SK-N-SH (cell line): ENCODE measurements around the gene C4orf50. TPM values are rescaled to one million over a fixed set of nuclear protein-coding genes. Genes with fewer than 3 reads are reported as not detected.

Experiments used
- CTCF ChIA-PET: fragments of 300-600, 350-600 bp; formaldehyde crosslinking; extraction: SDS; loops from one replicate; lab custom pipeline; 2021; lab: Yijun Ruan, JAX
- POLR2A ChIA-PET: fragments of 350-600 bp; sonication (Branson Sonifier 250); formaldehyde crosslinking; extraction: SDS; loops from one replicate; lab custom pipeline; 2020; ENCODE audit warnings: antibody characterized with exemption, inconsistent platforms; lab: Yijun Ruan, JAX
- DNase-seq: peaks from one replicate; pipeline ENCODE4 v3.0.0; 2012
- H2AFZ ChIP-seq: fragments of 200-600 bp; sonication (generic); 2 replicates; pipeline ENCODE4 v1.8.1; 2016; ENCODE audit warnings: antibody characterized with exemption, mild to moderate bottlenecking, low read depth
- H3F3A ChIP-seq: fragments of 200-600 bp; sonication (generic); replicated peaks from 2 replicates; pipeline ENCODE3; 2016; ENCODE audit warnings: antibody characterized with exemption, mild to moderate bottlenecking; ENCODE audit not compliant: insufficient read depth
- H3K27ac ChIP-seq, 2 experiments: fragments of 200-500 bp in 1 of 2; fragments of 200-600 bp in 1 of 2; sonication (Bioruptor generic) in 1 of 2; sonication (generic), shearing (Covaris generic) in 1 of 2; 2 replicates each; pipeline versions ENCODE4 v1.5.1 to v1.6.1; 2014 to 2016; ENCODE audit warnings: low read depth in 2 of 2, inconsistent platforms in 1 of 2, low read length in 1 of 2, mild to moderate bottlenecking in 1 of 2, mixed read lengths in 1 of 2
- H3K27me3 ChIP-seq: fragments of 200-600 bp; sonication (generic), shearing (Covaris generic); 2 replicates; pipeline ENCODE4 v1.6.1; 2016; ENCODE audit warnings: mixed run types; ENCODE audit not compliant: insufficient read depth
- H3K36me3 ChIP-seq, 2 experiments: fragments of 200-500 bp in 1 of 2; fragments of 200-600 bp in 1 of 2; sonication (Bioruptor generic) in 1 of 2; sonication (generic) in 1 of 2; replicated peaks in 1 of 2; 2 replicates each; pipeline versions ENCODE3 to v1.5.1; 2014 to 2016; ENCODE audit warnings: low read length in 1 of 2, mild to moderate bottlenecking in 1 of 2; ENCODE audit not compliant: insufficient read depth in 2 of 2, control insufficient read depth in 1 of 2
- H3K4me1 ChIP-seq, 2 experiments: fragments of 200-500 bp in 1 of 2; fragments of 200-600 bp in 1 of 2; sonication (Bioruptor generic) in 1 of 2; sonication (generic), shearing (Covaris generic) in 1 of 2; 2 replicates each; pipeline versions ENCODE4 v1.5.1 to v1.6.1; 2014 to 2016; ENCODE audit warnings: low read depth in 1 of 2, low read length in 1 of 2, mixed run types in 1 of 2; ENCODE audit not compliant: insufficient read depth in 2 of 2, control insufficient read depth in 1 of 2
- H3K4me2 ChIP-seq: fragments of 200-600 bp; sonication (generic), shearing (Covaris generic); 2 replicates; pipeline ENCODE4 v1.6.1; 2017; ENCODE audit warnings: mixed run types
- H3K4me3 ChIP-seq, 2 experiments: fragments of 200-500 bp in 1 of 2; fragments of 200-600 bp in 1 of 2; sonication (Bioruptor generic) in 1 of 2; sonication (generic), shearing (Covaris generic) in 1 of 2; 2 replicates each; pipeline versions ENCODE4 v1.5.1 to v1.8.1; 2014 to 2016; ENCODE audit warnings: low read depth in 2 of 2, inconsistent platforms in 1 of 2, low read length in 1 of 2, mild to moderate bottlenecking in 1 of 2, mixed read lengths in 1 of 2, moderate library complexity in 1 of 2
- H3K79me2 ChIP-seq: fragments of 200-600 bp; sonication (generic); 2 replicates; pipeline ENCODE4 v1.8.1; 2017; ENCODE audit warnings: mild to moderate bottlenecking; ENCODE audit not compliant: insufficient read depth
- H3K9ac ChIP-seq: fragments of 200-600 bp; sonication (generic); 2 replicates; pipeline ENCODE4 v1.6.1; 2017; ENCODE audit warnings: mixed run types
- H3K9me2 ChIP-seq: fragments of 200-600 bp; sonication (generic); 2 replicates; pipeline ENCODE4 v1.6.1; 2017; ENCODE audit warnings: mixed run types
- H3K9me3 ChIP-seq: fragments of 200-600 bp; sonication (generic); 2 replicates; pipeline ENCODE4 v1.6.1; 2017; ENCODE audit warnings: mixed run types, mild to moderate bottlenecking, moderate library complexity
- H4K20me1 ChIP-seq: fragments of 200-600 bp; sonication (generic); 2 replicates; pipeline ENCODE4 v1.6.1; 2017; ENCODE audit warnings: mild to moderate bottlenecking, mixed run types; ENCODE audit not compliant: insufficient read depth
- CTCF ChIP-seq: fragments of 200-600 bp; sonication (generic); IDR thresholded peaks from 2 replicates; pipeline ENCODE4 v1.6.1; 2017; ENCODE audit warnings: antibody characterized with exemption, mild to moderate bottlenecking, moderate library complexity
- ELF1 ChIP-seq: IDR thresholded peaks from 2 replicates; pipeline ENCODE4 v1.4.0; 2012
- EP300 ChIP-seq, 2 experiments: IDR thresholded peaks; 2 replicates each; pipeline versions ENCODE4 v1.4.0 to v1.6.1; 2012; ENCODE audit warnings: borderline replicate concordance in 1 of 2, low read depth in 1 of 2, low read length in 1 of 2
- EZH2phosphoT487 ChIP-seq: fragments of 200-600 bp; sonication (generic); IDR thresholded peaks from 2 replicates; pipeline ENCODE4 v1.6.1; 2017; ENCODE audit warnings: low read depth, mixed run types, mild to moderate bottlenecking, antibody characterized with exemption, moderate library complexity, borderline replicate concordance
- FOXJ3 ChIP-seq: sonication (generic); formaldehyde crosslinking; IDR thresholded peaks from 2 replicates; pipeline ENCODE4 v1.5.1; 2020; ENCODE audit warnings: mild to moderate bottlenecking, missing genetic modification reagents
- FOXM1 ChIP-seq: IDR thresholded peaks from 2 replicates; pipeline ENCODE4 v1.4.0; 2012; ENCODE audit warnings: low read depth, mild to moderate bottlenecking
- GATA2 ChIP-seq: sonication (generic); formaldehyde crosslinking; IDR thresholded peaks from 2 replicates; pipeline ENCODE4 v1.5.0; 2020; ENCODE audit warnings: mild to moderate bottlenecking, missing genetic modification reagents
- JUND ChIP-seq: IDR thresholded peaks from 2 replicates; pipeline ENCODE4 v1.4.0; 2012
- MAX ChIP-seq: IDR thresholded peaks from 2 replicates; pipeline ENCODE4 v1.4.0; 2012; ENCODE audit warnings: low read depth
- MEF2A ChIP-seq: IDR thresholded peaks from 2 replicates; pipeline ENCODE4 v1.4.0; 2012; ENCODE audit warnings: low read depth, borderline replicate concordance
- MXI1 ChIP-seq: IDR thresholded peaks from 2 replicates; pipeline ENCODE4 v1.6.1; 2012; ENCODE audit warnings: mild to moderate bottlenecking, low read depth, low read length, improper control_type of control experiment
- NFIC ChIP-seq: IDR thresholded peaks from 2 replicates; pipeline ENCODE4 v1.4.0; 2012; ENCODE audit warnings: borderline replicate concordance
- PBX3 ChIP-seq: IDR thresholded peaks from 2 replicates; pipeline ENCODE4; 2012
- RAD21 ChIP-seq: IDR thresholded peaks from 2 replicates; pipeline ENCODE4 v1.6.1; 2012; ENCODE audit warnings: mild to moderate bottlenecking, low read length
- RFX5 ChIP-seq: IDR thresholded peaks from 2 replicates; pipeline ENCODE4 v1.6.1; 2012; ENCODE audit warnings: mild to moderate bottlenecking, improper control_type of control experiment, low read length
- RXRA ChIP-seq: IDR thresholded peaks from 2 replicates; pipeline ENCODE4 v1.4.0; 2012; ENCODE audit warnings: low read depth, mild to moderate bottlenecking, borderline replicate concordance
- SIN3A ChIP-seq: IDR thresholded peaks from 2 replicates; pipeline ENCODE4 v1.6.1; 2012; ENCODE audit warnings: low read depth, mild to moderate bottlenecking, low read length, moderate library complexity, borderline replicate concordance
- TCF12 ChIP-seq: IDR thresholded peaks from 2 replicates; pipeline ENCODE4 v1.4.0; 2012
- TEAD4 ChIP-seq: IDR thresholded peaks from 2 replicates; pipeline ENCODE4 v1.4.0; 2012; ENCODE audit warnings: mild to moderate bottlenecking, borderline replicate concordance; ENCODE audit not compliant: insufficient read depth
- USF2 ChIP-seq: fragments of 150-350 bp; IDR thresholded peaks from 2 replicates; pipeline ENCODE4 v1.6.1; 2017; ENCODE audit warnings: antibody characterized with exemption, low read length, low read depth, borderline replicate concordance
- YY1 ChIP-seq: IDR thresholded peaks from 2 replicates; pipeline ENCODE4 v1.4.0; 2012; ENCODE audit warnings: low read depth, mild to moderate bottlenecking
- WGBS: methylation state at CpG from one replicate; pipeline ENCODE4 v1.1.6; 2017; ENCODE audit warnings: low lambda C conversion rate; 5-methylcytosine and 5-hydroxymethylcytosine counted together
- polyA plus RNA-seq, 3 experiments: library from polyadenylated mRNA; depleted of rRNA; stranded (reverse); fragments of >200 nt; gene quantifications; 2 replicates each; pipeline ENCODE4 v1.2.3, GENCODE V29; 2012

The C4orf50 gene
- polyA plus RNA-seq, 1 of the 3 experiments (the other 2 are of a cell fraction): under 0.01 TPM

GRCh38 chr4:5924461-5925125 lies 93.6 kb downstream of the C4orf50 start:
- Histone ChIP-seq H3F3A (no peaks in the 10 kb centered on the region), H3K36me3 (no peaks in the 10 kb centered on the region), H3K27me3 (no peaks in the 10 kb centered on the region), H3K79me2 (no peaks in the 10 kb centered on the region), H2AFZ (no peak overlapping the region), H4K20me1 (no peaks in the 10 kb centered on the region), H3K9ac (no peak overlapping the region), H3K9me2 (no peaks in the 10 kb centered on the region), H3K4me3 (no peak overlapping the region), H3K9me3 (no peaks in the 10 kb centered on the region), H3K4me1 (no peaks in the 10 kb centered on the region; a peak in 1 of 4 replicates), H3K4me2 (no peak overlapping the region), H3K27ac (no peak overlapping the region)
- POLR2A ChIA-PET: no interaction called here
- DNase-seq: no peak
- 41% methylated on average over 7 of the region's 12 CpGs for WGBS
- no peak for TF ChIP-seq USF2
- TF ChIP-seq TCF12: no peak
- TF ChIP-seq MXI1: no peak
- no peak for TF ChIP-seq GATA2 (CRISPR knock-in tag)
- TF ChIP-seq RXRA: no peak
- no peak for TF ChIP-seq MEF2A
- TF ChIP-seq RFX5: no peak
- TF ChIP-seq FOXM1: no peak
- no peak for TF ChIP-seq JUND
- no peak for TF ChIP-seq TEAD4
- TF ChIP-seq FOXJ3 (CRISPR knock-in tag): no peak
- no peak for TF ChIP-seq NFIC
- CTCF ChIA-PET: no interaction called here

GRCh38 chr4:5923376-5923775 lies 94.9 kb downstream of the C4orf50 start:
- H3K27ac ChIP-seq: no peak overlapping the region
- no peaks in the 10 kb centered on the region for H3K9me2 ChIP-seq
- 49% methylated on average over 5 of the region's 6 CpGs for WGBS
- H3F3A ChIP-seq: no peaks in the 10 kb centered on the region
- no peaks in the 10 kb centered on the region for H3K36me3 ChIP-seq
- no peak overlapping the region for H3K9ac ChIP-seq
- H3K4me3 ChIP-seq: no peak overlapping the region
- no peaks in the 10 kb centered on the region for H3K27me3 ChIP-seq
- no peaks in the 10 kb centered on the region for H3K9me3 ChIP-seq
- H3K4me1 ChIP-seq: no peaks in the 10 kb centered on the region; a peak in 1 of 4 replicates
- TF ChIP-seq RXRA (no peak), RFX5 (no peak), EP300 (IDR thresholded peaks at IDR 0.05; ENCODE audit: borderline replicate concordance in 1 of 2, low read depth in 1 of 2, low read length in 1 of 2) (no peak), YY1 (no peak), NFIC (no peak), TCF12 (no peak), PBX3 (no peak), GATA2 (CRISPR knock-in tag) (no peak), CTCF (no peak), FOXM1 (no peak), USF2 (no peak), MAX (no peak), RAD21 (no peak), ELF1 (no peak), FOXJ3 (CRISPR knock-in tag) (no peak), TEAD4 (no peak), SIN3A (no peak), MXI1 (no peak), EZH2phosphoT487 (no peak)
- TF ChIP-seq, all 33 proteins: peak for 0
- Histone ChIP-seq H3K79me2 (no peaks in the 10 kb centered on the region), H3K4me2 (no peak overlapping the region), H2AFZ (no peak overlapping the region), H4K20me1 (no peaks in the 10 kb centered on the region)
- ChIA-PET POLR2A (no interaction called here), CTCF (no interaction called here)
- DNase-seq: no peak
